Measurements from ENCODE around the gene ABCC3. TPM values are rescaled to one million over a fixed set of nuclear protein-coding genes. Genes with fewer than 3 reads are reported as not detected.
A peak's percentile ranks its signal among the peaks of the same experiment; 100 is the strongest.
"Not testable (repeated sequence)": the region's sequence is repeated elsewhere in the genome, so short reads cannot be mapped to it uniquely, and the experiment has no call there.

The ABCC3 gene
- total and polyA plus RNA-seq, 9 of the 15 experiments (the other 6 are each of a cell fraction or from before 2014, with no cell fraction given), result 0.03 to 1.6 (median 0.42) TPM; not detected in 5

GRCh38 chr17:50724622-50725021 is 89.9 kb downstream of the ABCC3 start:
- Histone ChIP-seq H3K79me2 (ENCODE audit: control insufficient read depth, insufficient read depth, low read length) (peaks cover 100% of the 10 kb centered on the region), H3K36me3 (ENCODE audit: control insufficient read depth, insufficient read depth, low read length) (peaks cover 52% of the 10 kb centered on the region), H3K4me1 (replicated peaks in 1 of 2; ENCODE audit: control insufficient read depth in 2 of 2, insufficient read depth in 2 of 2, low read length in 2 of 2) (peaks cover 11 to 19% of the 10 kb centered on the region in 2 experiments; a peak in 4 of 5 replicates), H4K20me1 (replicated peaks; ENCODE audit: control insufficient read depth, insufficient read depth, low read length) (peaks cover 54% of the 10 kb centered on the region)
- H3K9me3 ChIP-seq (replicated peaks; ENCODE audit: control insufficient read depth, insufficient read depth, low read depth, low read length); H3K9me1 ChIP-seq (ENCODE audit: control insufficient read depth, insufficient read depth, low read length); in situ Hi-C loops (cut with MboI); H2AFZ ChIP-seq (ENCODE audit: low read depth, low read length); DNase-seq (ENCODE audit: extremely low read depth in 1 of 4, low spot score in 3 of 4); H3K27ac ChIP-seq (ENCODE audit: extremely low read depth, low read depth, low read length); CTCF ChIA-PET (ENCODE audit: low intra/inter-chr PET ratio); H3K9ac ChIP-seq (ENCODE audit: insufficient read depth in 1 of 2, low read depth in 2 of 2, low read length in 2 of 2); H3K27me3 ChIP-seq (ENCODE audit: control insufficient read depth in 2 of 2, insufficient read depth in 2 of 2, low read length in 2 of 2); H3K4me3 ChIP-seq; H3K4me2 ChIP-seq (ENCODE audit: insufficient read depth, low read length); BruUV-seq (replicated peaks); ATAC-seq; FAIRE-seq: not testable (repeated sequence)
- WGBS (ENCODE audit: insufficient coverage, low coverage, missing lambda C conversion rate), result 96% methylated on average over 4 of the region's 6 CpGs
- TF ChIP-seq ZNF121 (CRISPR knock-in tag; conservative IDR thresholded peaks at IDR 0.05), result 0 out of 2 replicates have a peak, but pooled peaks have one; percentile 24
- intact Hi-C loops (cut with micrococcal nuclease), result loop anchor here (5.0 to 10.0 kb wide), 2 partner anchors 38 to 210 kb away; no protein-coding TSS in a partner anchor
- POLR2A ChIA-PET, result interaction anchor here (0.7 kb wide), 1 partner anchor 81 kb away, joined by 3 read pairs; no protein-coding TSS in a partner anchor

GRCh38 chr17:50725769-50726655 is 91.3 kb downstream of the ABCC3 start:
- ChIA-PET POLR2A (interaction anchor here (1.0 to 1.1 kb wide), 2 partner anchors 15 to 163 kb away, joined by 3 read pairs; no protein-coding TSS in a partner anchor), CTCF (ENCODE audit: low intra/inter-chr PET ratio) (no interaction called here)
- Histone ChIP-seq H3K4me2 (ENCODE audit: insufficient read depth, low read length) (no peak overlapping the region), H3K27ac (ENCODE audit: extremely low read depth, low read depth, low read length) (no peak overlapping the region), H3K4me1 (replicated peaks in 1 of 2; ENCODE audit: control insufficient read depth in 2 of 2, insufficient read depth in 2 of 2, low read length in 2 of 2) (peaks cover 13 to 25% of the 10 kb centered on the region in 2 experiments; a peak in 4 of 5 replicates), H3K4me3 (no peak overlapping the region), H3K9ac (ENCODE audit: insufficient read depth in 1 of 2, low read depth in 2 of 2, low read length in 2 of 2) (no peak overlapping the region), H3K27me3 (ENCODE audit: control insufficient read depth in 2 of 2, insufficient read depth in 2 of 2, low read length in 2 of 2) (no peaks in the 10 kb centered on the region), H4K20me1 (replicated peaks; ENCODE audit: control insufficient read depth, insufficient read depth, low read length) (peaks cover 55% of the 10 kb centered on the region), H3K9me1 (ENCODE audit: control insufficient read depth, insufficient read depth, low read length) (no peaks in the 10 kb centered on the region), H2AFZ (ENCODE audit: low read depth, low read length) (no peak overlapping the region), H3K9me3 (replicated peaks; ENCODE audit: control insufficient read depth, insufficient read depth, low read depth, low read length) (no peaks in the 10 kb centered on the region), H3K36me3 (ENCODE audit: control insufficient read depth, insufficient read depth, low read length) (peaks cover 50% of the 10 kb centered on the region), H3K79me2 (ENCODE audit: control insufficient read depth, insufficient read depth, low read length) (peaks cover 100% of the 10 kb centered on the region)
- ATAC-seq (no peak), FAIRE-seq (no peak), DNase-seq (ENCODE audit: extremely low read depth in 1 of 4, low spot score in 3 of 4) (no peak)
- WGBS (ENCODE audit: insufficient coverage, low coverage, missing lambda C conversion rate), result 81% methylated on average over 12 of the region's 12 CpGs
- intact Hi-C loops (cut with micrococcal nuclease), result loop anchor here (10.0 kb wide), 1 partner anchor 209 kb away; no protein-coding TSS in a partner anchor
- no TSS peak for BruUV-seq (replicated peaks)
- in situ Hi-C loops (cut with MboI), result no loop called here
- 0 out of 2 replicates have a peak, but pooled peaks have one; percentile 40 for TF ChIP-seq ZBTB33 (CRISPR knock-in tag; IDR thresholded peaks at IDR 0.05)
